GM18499 (cell line): Measurements from ENCODE around the gene OR51T1.
"Not testable (repeated sequence)": the region's sequence is repeated elsewhere in the genome, so short reads cannot be mapped to it uniquely, and the experiment has no call there.

Source experiments
- ATAC-seq: cut with Tn5 transposase; IDR thresholded peaks from one replicate; pipeline ENCODE4 v1.9.1; 2021; ENCODE audit warnings: moderate number of reproducible peaks; ENCODE audit not compliant: insufficient read depth, unreplicated experiment

The OR51T1 gene

GRCh38 chr11:4881860-4882500, at the start of gene OR51T1:
TSS of gene OR51T1 (plus strand) at chr11:4881900. CDS start at chr11:4881900, 0 bp downstream.
- no peak for ATAC-seq

GRCh38 chr11:4839851-4840549, 41.7 kb upstream of the OR51T1 start:
- ATAC-seq, result no peak

- no peak for ATAC-seq
These were observed 32.7 kb upstream of the OR51T1 start, which contains the start of gene OR51S1 for GRCh38 chr11:4848908-4849532. TSS of gene OR51S1 (minus strand) at chr11:4849208. CDS start at chr11:4849208, 0 bp downstream.

GRCh38 chr11:4851033-4851432, 30.7 kb upstream of the OR51T1 start:
- ATAC-seq, result no peak

GRCh38 chr11:4854286-4854685, 27.4 kb upstream of the OR51T1 start:
- not testable (repeated sequence) for ATAC-seq

GRCh38 chr11:4862447-4863236, 19.1 kb upstream of the OR51T1 start:
- ATAC-seq, result no peak

GRCh38 chr11:4863876-4864275, 17.8 kb upstream of the OR51T1 start:
- ATAC-seq, result no peak

- ATAC-seq, result no peak
These were observed 15.8 kb upstream of the OR51T1 start for GRCh38 chr11:4865855-4866254.

GRCh38 chr11:4881188-4881587, 512 bp upstream of the OR51T1 start:
- no peak for ATAC-seq

GRCh38 chr11:4882543-4882942, 843 bp downstream of the OR51T1 start:
- ATAC-seq, result no peak

- no peak for ATAC-seq
These were observed 2.7 kb downstream of the OR51T1 start for GRCh38 chr11:4884361-4884760.

GRCh38 chr11:4886186-4886585, 4.5 kb downstream of the OR51T1 start:
- ATAC-seq, result no peak

- no peak for ATAC-seq
These were observed 5.9 kb downstream of the OR51T1 start for GRCh38 chr11:4887591-4887990.

- no peak for ATAC-seq
These were observed 8.6 kb downstream of the OR51T1 start for GRCh38 chr11:4890279-4890678.

- ATAC-seq, result no peak
These were observed 10.4 kb downstream of the OR51T1 start for GRCh38 chr11:4891996-4892640.

GRCh38 chr11:4903484-4903883, 21.8 kb downstream of the OR51T1 start, which contains the start of gene OR51A7:
TSS of gene OR51A7 (plus strand) at chr11:4903783. CDS start at chr11:4907370, 3,587 bp downstream.
- ATAC-seq, result no peak

GRCh38 chr11:4916581-4916980, 34.9 kb downstream of the OR51T1 start:
- no peak for ATAC-seq

GRCh38 chr11:4919250-4919649, 37.5 kb downstream of the OR51T1 start, which contains the start of gene OR51G2:
TSS of gene OR51G2 (minus strand) at chr11:4919350. CDS start at chr11:4915663, 3,687 bp downstream.
- ATAC-seq, result no peak

- no peak for ATAC-seq
These were observed 40.1 kb downstream of the OR51T1 start for GRCh38 chr11:4921796-4922195.

- ATAC-seq, result no peak
These were observed 40.6 kb downstream of the OR51T1 start for GRCh38 chr11:4922304-4922703.
